ENCODE results near the gene CXXC1.
"Not testable (repeated sequence)": the region's sequence is repeated elsewhere in the genome, so short reads cannot be mapped to it uniquely, and the experiment has no call there.

The CXXC1 gene

DNA sequence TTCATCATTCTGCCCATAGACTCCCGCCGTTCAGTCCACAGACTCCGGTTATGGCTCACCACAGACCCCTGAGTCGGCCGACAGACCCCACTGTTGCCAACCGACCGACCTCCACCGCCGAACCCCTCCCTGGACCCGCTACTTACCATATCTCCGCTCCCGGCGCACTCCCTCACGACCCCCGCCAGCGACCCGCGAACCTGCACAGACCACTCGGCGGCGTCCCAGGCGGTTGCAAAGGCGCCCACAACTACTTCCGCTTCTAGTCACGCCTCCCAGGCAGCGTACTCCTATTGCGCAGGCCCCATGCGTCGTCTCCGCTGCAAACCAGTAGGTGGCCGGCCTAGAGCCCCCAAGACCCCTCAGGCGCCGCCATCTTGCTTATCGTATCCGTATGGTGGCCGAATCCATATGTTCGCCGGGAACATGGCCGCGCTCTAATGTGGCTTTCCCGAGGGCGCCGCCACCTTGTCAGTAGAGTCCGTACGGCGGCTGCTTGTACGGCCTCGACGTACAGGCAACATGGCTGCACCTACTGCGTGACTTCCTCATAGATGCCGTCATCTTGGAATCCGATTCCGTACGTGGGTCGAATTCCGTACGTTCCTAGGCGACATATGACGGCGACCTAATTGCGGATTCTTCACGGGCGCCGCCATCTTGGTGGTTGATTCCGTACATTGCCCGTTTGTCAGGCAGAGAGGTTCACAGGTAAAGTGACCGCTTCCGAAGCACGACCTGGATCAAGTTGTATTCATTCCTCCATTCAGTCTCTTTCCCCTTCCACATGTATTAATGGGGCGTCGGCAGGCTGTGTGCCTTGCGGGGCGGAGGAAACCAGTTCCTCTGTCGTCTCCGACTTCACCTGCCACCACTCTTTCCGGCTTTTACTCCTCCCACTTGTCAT lies at the start of gene CXXC1:
Gene CXXC1 (minus strand): TSS at position 252 of the 907 bp plus-strand sequence. CDS start 103 bp downstream, at position 149.
- DNase-seq (ENCODE audit: low read depth in 2 of 2) = peak; percentile 88 to 95

DNA sequence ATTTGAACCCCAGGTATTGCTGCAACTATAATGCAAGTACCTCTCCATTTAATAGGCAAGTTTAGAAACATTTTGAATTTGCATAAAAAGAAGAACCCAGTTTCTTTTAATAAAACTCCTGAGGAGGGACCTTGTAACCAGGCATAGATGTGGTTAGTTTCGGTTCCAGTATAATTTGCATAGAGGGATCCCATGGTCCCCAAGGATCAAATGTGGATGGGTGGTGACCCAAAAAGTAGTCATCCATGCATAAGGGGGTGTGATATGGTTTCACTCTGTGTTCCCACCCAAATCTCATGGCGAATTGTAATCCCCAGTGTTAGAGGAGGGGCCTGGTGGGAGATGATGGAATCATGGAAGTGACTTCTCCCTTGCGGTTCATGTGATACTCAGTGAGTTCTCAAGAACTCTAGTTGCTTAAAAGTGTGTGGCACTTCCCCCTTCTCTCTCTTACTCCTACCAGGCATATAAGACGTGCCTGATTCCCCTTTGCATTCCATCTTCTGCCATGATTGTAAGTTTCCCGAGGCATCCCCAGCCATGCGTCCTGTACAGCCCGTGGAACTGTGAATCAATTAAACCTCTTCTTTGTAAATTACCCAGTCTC lies 47.2 kb upstream of the CXXC1 start:
- no peak for DNase-seq (ENCODE audit: low read depth in 2 of 2)

DNA sequence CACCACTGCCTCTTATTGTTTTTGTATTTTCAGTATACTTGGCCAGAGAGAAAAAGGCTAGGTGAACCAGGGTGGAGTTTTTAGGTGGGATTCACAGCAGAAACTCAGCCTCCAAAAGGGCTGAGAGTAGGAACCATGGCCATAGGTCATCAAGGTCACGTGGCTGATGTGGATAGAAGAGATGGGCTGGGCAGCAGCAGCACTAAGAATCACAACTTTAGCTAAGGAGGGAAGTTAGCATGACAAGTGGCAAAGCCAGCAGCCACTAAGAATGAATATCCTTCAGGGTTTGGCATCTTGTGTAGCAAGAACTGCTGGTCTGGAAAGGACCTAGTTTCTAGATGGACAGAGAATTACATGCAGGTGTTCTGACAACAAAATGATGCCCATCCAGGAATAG lies 44.2 kb upstream of the CXXC1 start:
- no peak for DNase-seq (ENCODE audit: low read depth in 2 of 2)

DNA sequence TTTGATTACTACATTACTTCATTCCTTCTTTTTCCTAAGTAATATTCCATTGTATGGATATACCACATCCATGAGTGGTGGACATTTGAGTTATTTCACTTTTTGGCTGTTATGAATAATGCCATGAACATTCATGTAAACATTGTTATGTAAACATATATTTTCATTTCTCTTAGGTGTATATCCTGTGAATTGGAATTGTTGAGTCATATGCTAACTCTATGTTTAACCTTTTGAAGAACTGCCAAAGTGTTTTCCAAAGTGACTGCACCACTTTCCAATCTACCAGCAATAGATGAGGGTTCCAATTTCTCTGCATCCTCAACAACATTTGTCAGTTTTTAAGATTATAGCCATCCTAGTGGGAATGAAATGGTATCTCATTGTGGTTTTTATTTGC lies 42.7 kb upstream of the CXXC1 start:
- DNase-seq (ENCODE audit: low read depth in 2 of 2) = no peak

DNA sequence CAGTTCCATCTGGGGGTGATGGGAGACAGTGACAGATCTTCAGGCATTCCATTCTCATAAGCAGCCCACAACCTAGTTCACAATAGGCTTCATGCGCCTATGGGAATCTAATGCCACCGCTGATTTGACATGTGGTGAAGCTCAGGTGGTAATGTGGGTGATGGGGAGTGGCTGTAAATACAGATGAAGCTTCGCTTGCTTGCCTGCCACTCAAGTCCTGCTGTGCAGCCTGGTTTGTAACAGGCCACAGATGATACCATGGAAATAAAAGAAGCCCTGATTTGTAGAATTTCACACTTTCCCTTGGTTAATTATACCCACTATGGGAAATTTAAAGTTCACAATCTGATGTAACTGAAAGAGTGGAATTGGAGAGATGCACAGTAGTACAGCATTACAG lies 40.5 kb upstream of the CXXC1 start:
- DNase-seq (ENCODE audit: low read depth in 2 of 2) = no peak

DNA sequence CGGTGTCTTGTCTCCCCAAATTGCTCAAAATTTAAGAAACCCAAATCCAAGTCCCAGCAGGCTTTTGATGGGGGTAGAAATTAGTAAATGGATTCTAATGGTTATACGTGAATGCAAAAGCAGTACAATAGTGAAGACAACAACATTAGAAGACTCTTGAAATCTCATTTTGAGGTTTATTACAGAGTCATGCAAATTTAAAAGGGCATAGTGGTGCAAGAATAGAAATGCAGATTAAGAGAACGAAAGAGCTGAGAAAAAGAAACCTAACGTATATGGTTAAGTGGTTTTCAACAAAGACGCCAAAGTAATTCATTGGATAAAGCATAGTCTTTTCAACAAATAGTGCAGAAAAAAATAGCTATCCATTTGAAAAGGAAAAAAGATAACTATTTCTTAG lies 33.2 kb upstream of the CXXC1 start:
- DNase-seq (ENCODE audit: low read depth in 2 of 2) = no peak

DNA sequence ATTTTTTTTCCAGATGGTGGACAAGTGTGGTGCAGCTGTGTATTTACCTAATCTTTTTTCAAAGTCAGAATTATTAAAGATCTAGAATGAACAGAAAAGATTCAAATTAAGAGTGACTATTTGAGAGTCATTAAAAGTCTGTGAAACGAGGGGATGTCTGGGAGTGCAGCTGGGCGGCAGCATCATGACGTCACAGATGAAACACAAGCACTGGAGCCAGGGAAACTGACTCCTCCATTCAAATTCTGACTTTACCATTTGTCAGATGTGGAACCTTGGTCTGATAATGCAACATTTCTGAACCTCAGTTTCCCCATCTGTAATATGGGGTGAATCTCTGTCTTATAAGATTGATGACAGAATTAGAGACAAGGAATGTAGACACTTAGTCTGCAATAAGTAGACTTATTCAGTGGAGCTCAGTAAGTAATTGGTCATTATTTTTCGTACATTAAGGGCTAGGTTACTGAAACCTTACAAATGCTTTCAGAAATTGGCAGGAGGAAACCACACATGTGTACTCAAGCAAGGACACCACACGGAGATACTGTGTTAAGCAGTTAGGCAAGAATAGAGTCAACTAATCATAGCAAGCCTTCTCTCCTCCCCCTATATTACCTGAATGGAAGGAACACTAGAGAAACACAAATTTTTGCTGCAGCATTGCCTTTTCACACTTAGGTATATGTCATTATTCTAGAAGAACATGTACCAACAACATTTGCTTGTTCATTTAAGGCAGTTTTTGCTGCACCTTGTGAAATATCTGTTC lies 27.8 kb upstream of the CXXC1 start:
- no peak for DNase-seq (ENCODE audit: low read depth in 2 of 2)

DNA sequence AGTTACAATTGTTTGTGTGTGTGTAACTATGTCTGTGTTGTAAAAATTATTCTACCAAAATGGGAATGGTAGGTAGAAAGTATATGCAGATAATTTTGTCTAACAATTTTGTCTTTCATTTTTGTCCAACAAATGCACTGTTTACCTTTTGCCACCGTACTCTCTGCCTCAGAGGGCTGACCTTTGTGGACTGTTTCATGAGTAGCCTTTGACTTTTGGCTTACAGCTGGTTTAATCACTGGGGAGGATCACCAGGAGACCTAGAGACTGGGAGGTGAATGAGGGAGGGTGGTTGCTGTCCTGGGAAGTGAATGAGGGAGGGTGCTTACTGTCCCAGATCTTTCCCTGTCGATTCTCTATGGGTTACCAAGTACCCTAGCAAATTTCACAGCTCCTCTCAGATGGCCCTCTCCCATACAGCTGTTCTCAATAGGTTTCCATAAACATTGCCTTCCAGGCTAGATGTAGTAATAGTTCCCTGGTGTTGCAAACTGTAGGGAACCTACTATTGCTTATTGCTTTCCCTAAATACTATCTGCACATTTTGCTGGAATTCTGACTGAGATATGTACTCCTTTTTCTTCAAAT lies 26.5 kb upstream of the CXXC1 start:
- no peak for DNase-seq (ENCODE audit: low read depth in 2 of 2)

DNA sequence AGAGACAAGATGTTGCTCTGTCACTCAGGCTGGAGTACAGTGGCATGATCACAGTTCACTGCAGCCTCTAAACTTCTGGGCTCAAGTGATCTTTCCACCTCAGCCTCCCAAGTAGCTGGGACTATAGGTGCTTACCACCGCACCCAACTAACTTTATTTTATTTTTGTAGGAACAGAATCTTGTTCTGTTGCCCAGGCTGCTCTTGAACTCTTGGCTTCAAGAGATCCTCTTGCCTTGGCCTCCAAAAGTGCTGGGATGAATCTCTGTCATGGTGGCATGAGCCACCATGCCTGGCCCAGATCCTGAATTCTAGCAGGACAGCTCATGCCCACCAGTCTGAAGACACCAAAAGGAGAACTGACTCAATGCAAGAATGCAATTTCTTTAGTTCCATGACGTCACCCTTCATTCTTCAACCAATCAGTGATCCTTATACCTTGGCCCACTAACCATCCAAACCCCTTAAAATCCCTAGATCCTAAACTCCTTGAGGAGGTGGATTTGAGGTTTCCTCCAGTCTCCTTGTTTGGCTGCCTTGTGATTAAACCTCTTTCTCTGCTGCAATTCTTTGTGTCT lies 25.6 kb upstream of the CXXC1 start:
- no peak for DNase-seq (ENCODE audit: low read depth in 2 of 2)

DNA sequence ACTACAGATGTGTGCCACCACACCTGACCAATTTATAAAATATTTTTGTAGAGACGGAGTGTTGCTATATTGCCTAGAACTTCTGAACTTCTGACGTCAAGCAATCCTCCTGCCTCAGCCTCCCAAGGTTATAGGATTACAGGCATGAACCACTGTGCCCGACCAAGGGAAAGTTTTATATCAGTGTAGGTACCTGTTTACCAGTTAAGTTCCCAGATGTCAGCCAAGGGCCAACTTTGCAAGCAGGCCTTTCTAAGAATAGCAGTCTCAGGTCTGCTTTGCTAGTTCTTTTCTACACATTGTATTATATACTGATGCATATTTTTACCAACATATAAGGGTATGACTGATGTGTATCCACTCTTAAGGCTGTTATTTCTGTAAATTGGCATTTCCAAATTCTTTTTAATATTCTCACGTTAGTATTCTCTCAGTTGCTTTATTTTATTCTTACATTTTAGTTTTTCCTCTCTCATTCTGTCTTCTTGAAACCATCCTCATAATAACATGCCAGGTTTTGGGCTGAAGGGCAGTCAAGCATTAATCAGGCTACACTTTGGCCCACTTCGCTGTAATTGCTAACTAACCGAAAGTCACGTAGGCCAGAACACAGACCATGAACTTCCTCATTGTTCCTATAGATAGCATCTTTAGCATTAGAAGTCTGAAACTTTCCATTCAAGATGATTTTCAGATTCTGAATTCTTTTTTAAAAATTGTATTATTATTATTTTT lies 25.0 kb upstream of the CXXC1 start:
- no peak for DNase-seq (ENCODE audit: low read depth in 2 of 2)

DNA sequence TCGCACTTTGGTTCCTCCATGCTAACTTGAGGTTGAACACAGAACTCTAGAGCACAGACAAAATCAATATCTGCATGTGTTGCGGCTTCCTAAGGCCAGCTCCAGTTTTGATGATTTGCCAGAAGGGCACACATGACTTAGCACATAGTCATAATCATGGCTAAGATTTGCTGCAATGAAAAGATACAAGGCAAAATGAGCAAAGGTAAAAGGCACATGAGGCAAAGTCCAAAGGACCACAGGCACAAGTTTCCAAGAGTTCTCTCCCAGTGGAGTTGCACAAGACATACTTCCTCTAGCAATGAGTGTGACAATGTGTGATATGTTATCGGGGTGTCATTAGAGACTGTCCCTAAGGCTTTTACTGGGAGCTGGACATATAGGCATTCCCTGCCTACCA lies 24.2 kb upstream of the CXXC1 start:
- DNase-seq (ENCODE audit: low read depth in 2 of 2) = no peak

DNA sequence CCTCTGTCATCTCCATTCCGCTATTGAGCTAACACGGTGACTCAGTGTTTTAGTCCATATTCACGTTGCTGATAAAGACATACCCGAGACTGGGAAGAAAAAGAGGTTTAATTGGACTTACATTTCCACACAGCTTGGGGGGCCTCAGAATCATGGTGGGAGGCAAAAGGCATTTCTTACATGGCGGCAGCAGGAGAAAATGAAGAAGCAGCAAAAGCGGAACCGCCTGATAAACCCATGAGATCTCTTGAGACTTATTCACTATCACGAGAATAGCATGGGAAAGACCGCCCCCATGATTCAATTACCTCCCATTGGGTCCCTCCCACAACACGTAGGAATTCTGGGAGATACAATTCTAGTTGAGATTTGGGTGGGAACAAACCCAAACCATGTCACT lies 22.6 kb upstream of the CXXC1 start:
- DNase-seq (ENCODE audit: low read depth in 2 of 2) = no peak

DNA sequence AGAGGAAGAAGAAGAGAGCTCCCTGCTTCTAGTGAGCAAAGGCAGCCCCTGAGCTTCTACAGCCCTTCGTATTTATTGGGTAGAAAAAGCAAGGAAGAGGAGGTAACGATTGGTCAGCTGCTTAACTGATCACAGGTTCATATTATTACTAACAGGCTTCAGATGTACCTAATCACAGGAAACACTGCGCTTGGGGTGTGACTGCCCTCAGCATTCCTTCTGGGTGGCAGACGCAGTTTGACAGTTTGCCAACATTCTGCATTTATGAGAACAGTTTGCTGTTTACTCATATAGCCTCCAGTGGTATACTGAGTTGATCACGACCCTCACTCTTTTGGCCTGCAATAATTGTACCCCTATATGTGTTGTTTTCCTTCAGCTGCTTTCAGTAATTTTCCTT lies 21.4 kb upstream of the CXXC1 start:
- DNase-seq (ENCODE audit: low read depth in 2 of 2) = not testable (repeated sequence)

DNA sequence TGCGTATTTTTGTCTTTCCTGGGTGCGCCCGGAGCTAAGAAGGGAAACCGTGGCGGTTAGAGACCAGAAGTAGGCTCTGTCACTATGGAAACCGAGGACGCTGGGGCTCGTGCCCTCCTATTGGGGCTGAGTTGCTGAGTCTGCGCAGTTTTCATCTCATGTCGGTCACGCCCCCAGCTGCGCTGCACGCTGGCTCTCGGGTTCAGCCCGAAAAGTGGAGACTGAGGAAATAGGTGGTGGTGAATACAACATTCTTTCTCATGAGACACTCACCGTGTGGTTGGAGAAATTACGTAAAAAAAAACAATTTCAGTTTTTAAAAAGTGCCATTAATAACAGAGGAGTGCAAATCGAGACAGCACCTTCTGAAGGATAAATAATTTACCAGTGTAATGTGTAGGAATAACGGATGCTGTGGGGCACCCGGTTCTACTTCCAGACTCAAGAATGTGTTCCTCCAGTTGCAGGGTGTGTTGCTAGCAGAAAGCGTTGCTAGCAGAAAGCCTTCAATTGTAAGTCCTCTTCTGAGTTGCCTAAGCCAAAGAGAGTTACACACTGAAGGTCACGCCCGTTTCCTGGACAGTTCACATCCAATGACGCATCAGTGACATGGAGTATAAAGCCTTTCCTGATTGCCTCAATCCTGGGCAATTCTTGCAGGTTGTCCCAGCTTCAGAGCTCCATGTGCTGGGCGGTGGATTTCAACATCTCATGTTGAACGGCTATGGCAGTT lies 20.4 kb upstream of the CXXC1 start:
- DNase-seq (ENCODE audit: low read depth in 2 of 2) = peak; percentile 79 to 90

DNA sequence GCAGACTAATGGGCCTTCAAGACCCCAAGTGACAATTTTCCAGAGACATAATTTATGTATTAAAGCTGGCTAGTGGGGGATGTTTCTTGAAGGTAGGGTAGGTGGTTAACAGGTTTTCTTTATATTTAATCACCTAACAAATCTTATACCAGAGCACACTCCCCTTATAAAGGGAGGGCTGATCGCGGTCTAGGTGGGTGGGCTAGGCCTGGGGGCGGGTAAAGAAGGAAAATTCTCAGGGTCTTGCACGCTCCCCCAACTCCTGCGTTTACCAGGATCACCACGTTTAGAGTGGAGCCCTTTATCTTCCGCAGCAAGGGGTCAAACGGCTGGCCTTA lies 19.9 kb upstream of the CXXC1 start:
- no peak for DNase-seq (ENCODE audit: low read depth in 2 of 2)

DNA sequence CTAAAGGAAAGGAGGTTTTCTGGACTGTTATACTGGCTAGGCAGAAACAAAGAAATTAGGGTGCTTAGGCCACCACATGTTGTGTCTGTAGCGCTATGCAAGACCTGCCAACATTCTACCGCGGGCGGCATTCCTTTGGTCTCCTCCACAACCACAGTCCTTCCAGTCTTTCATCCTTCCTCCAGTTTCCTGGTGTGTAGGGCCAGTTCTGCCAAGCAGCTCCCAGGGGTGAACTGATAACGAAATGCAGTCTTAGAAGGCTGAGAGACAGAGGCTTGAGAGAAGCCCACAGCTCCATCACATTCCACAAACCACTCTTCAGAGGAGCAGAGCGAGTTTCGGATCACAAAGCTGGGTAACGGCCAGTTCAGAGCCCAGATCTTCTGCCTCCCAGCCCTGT lies 19.5 kb upstream of the CXXC1 start:
- DNase-seq (ENCODE audit: low read depth in 2 of 2) = no peak

DNA sequence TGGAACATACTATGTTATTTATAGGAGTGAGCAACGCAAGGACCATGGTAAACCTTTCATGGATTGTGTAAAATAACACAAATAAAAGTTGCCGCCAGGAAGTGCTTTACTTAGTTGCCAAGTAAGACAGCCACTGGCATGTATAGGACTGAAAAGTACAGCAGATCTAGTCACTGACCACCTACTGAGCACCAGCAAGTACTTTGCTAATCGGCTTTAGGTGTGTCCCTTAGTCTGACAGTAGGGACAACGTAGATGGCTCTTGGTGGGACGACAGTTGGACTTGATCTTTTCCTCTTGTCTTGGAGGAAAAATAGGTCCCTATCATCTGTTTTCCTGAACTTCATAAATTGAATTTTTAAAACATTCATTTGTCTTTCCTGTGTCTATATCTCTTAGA lies 13.6 kb upstream of the CXXC1 start:
- DNase-seq (ENCODE audit: low read depth in 2 of 2) = no peak

DNA sequence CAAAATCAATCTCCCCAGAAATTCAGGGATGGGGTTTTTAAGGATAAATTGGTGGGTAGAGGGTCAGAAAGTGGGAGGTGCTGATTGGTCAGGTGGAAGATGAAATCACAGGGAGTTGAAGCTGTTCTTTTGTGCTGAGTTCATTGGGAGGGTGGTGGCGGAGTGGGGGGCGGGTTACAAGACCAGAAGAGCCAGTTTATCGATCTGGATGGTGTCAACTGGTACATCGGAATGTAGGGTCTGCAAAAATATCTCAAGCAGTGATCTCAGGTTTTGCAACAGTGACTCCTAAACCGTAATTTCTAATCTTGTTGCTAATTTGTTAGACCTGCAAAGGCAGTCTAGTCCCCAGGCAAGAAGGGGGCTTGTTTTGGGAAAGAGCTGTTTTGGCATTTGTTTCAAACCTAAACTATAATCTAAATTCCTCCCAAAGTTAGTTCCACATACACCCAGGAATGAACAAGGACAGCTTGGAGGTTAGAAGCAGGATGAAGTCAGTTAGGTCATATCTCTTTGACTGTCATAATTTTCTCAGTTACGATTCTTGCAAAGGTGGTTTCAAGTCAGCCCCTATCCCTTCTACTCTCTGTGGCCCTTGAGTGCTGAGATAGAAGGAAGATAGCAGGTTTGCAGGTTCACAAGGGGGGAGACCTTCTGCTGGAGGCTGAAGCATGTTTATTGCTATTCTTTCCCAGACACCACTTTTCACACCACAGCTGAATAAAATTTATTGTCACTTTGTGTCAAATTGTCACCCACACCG lies 12.3 kb upstream of the CXXC1 start:
- DNase-seq (ENCODE audit: low read depth in 2 of 2) = no peak

DNA sequence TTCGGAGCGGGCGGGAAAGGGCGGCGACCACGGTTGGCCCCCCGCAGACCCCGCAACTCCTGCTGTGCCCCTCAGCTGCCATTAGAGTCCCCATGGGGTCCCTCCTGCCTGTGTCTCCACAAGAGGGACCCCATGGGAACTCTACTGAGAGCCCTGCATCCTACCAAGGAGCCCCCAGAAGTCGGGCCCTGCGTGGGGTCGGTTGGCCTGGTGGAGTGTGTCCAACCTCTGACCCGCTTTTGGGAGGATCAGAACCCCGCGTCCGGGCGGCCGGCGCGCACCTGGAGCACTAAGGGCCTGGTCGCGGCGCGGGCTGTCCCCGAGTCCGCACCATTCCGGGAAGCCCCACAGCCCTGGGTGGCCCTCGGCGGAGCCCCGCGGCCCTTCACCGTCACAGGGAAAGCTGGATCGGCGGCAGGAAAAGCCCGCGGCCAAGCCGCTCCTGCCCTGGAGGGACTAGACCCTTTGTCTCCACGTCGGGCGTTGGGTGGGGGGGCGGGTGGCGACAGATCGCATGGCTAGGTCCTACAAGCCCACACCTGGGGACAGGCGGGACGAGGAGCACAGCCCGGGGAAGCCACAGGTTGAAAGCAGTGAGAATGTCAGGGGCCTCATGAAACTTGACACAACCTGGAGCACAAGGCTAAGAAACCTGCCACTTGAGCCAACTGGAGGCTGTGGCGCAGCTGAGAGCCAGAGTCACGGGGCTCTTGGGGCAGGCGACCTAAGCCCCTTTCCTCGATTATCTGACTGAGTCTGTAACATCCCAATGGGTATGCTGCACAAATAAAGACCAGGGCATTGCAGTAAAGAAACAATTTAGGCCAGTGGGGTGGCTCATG lies 11.2 kb upstream of the CXXC1 start:
- no peak for DNase-seq (ENCODE audit: low read depth in 2 of 2)
